Inferior parietal cortex (tissue), 1 donor: ENCODE measurements around the gene STARD10.

Experiments used
- DNase-seq: peaks from one replicate; pipeline ENCODE4 v3.0.0-alpha.2; 2016; ENCODE audit errors: extremely low spot score

The STARD10 gene

GRCh38 chr11:72745511-72745910 lies 48.3 kb downstream of the STARD10 start:
- DNase-seq, result no peak

- no peak for DNase-seq
Observed at GRCh38 chr11:72744474-72744873, 49.4 kb downstream of the STARD10 start.

GRCh38 chr11:72743321-72744221 lies 50.3 kb downstream of the STARD10 start:
- DNase-seq, result no peak

GRCh38 chr11:72742513-72743320 lies 51.1 kb downstream of the STARD10 start:
- no peak for DNase-seq

- no peak for DNase-seq
Observed at GRCh38 chr11:72741849-72742512, 51.9 kb downstream of the STARD10 start.

GRCh38 chr11:72741429-72741833 lies 52.4 kb downstream of the STARD10 start:
- DNase-seq, result no peak

- no peak for DNase-seq
Observed at GRCh38 chr11:72740562-72741428, 53.1 kb downstream of the STARD10 start.

- no peak for DNase-seq
Observed at GRCh38 chr11:72740060-72740424, 53.8 kb downstream of the STARD10 start.

GRCh38 chr11:72739240-72740059 lies 54.4 kb downstream of the STARD10 start:
- DNase-seq, result no peak

- DNase-seq, result no peak
Observed at GRCh38 chr11:72738199-72739141, 55.4 kb downstream of the STARD10 start.

- DNase-seq, result no peak
Observed at GRCh38 chr11:72737336-72737735, 56.5 kb downstream of the STARD10 start.

- DNase-seq, result no peak
Observed at GRCh38 chr11:72736452-72737069, 57.3 kb downstream of the STARD10 start.

- DNase-seq, result no peak
Observed at GRCh38 chr11:72735495-72736027, 58.3 kb downstream of the STARD10 start.

- no peak for DNase-seq
Observed at GRCh38 chr11:72732329-72732728, 61.5 kb downstream of the STARD10 start.

- no peak for DNase-seq
Observed at GRCh38 chr11:72730737-72731136, 63.1 kb downstream of the STARD10 start.

- no peak for DNase-seq
Observed at GRCh38 chr11:72730243-72730642, 63.6 kb downstream of the STARD10 start.

GRCh38 chr11:72727521-72727920 lies 66.3 kb downstream of the STARD10 start:
- no peak for DNase-seq
